Gastroesophageal sphincter (tissue), 4 donors: Measurements from ENCODE around the gene VPS18. TPM values are rescaled to one million over a fixed set of nuclear protein-coding genes. Genes with fewer than 3 reads are reported as not detected.

Experiments
- ATAC-seq: fragments of 150-250 bp; one replicate; pipeline ENCODE4 v1.9.1; 2016; ENCODE audit warnings: mild to moderate bottlenecking, moderate library complexity
- H3K27ac ChIP-seq, 4 donors: fragments of 200-600 bp; sonication (generic) in 3 of 4; 1 replicate in 3 of 4; 2 replicates in 1 of 4; pipeline ENCODE4 v1.5.1; 2016 to 2019
- H3K27me3 ChIP-seq: fragments of 200-600 bp; sonication (generic); one replicate; pipeline ENCODE4 v1.5.1; 2019
- H3K36me3 ChIP-seq, 2 donors: fragments of 200-600 bp; sonication (generic); one replicate each; pipeline ENCODE4 v1.5.1; 2019; ENCODE audit warnings: control low read depth in 1 of 2
- H3K4me1 ChIP-seq, 3 donors: fragments of 200-600 bp; sonication (generic); 1 replicate in 2 of 3; 2 replicates in 1 of 3; pipeline ENCODE4 v1.5.1; 2016 to 2019; ENCODE audit warnings: control low read depth in 2 of 3
- H3K4me3 ChIP-seq, 2 donors: fragments of 200-600 bp; sonication (generic); one replicate each; pipeline ENCODE4 v1.5.1; 2019; ENCODE audit warnings: mild to moderate bottlenecking in 1 of 2, moderate library complexity in 1 of 2
- H3K9me3 ChIP-seq, 3 donors: fragments of 200-600 bp; sonication (generic); one replicate each; pipeline ENCODE4 v1.5.1; 2017 to 2019; ENCODE audit warnings: control low read depth in 2 of 3
- EP300 ChIP-seq: sonication (generic); formaldehyde crosslinking; IDR thresholded peaks from one replicate; pipeline ENCODE4 v1.6.1; 2017; ENCODE audit warnings: antibody characterized with exemption, mild to moderate bottlenecking
- POLR2A ChIP-seq, 2 donors: fragments of 450-650 bp; IDR thresholded peaks; one replicate each; pipeline ENCODE4 v1.6.1; 2017; ENCODE audit warnings: antibody characterized with exemption in 2 of 2, mild to moderate bottlenecking in 2 of 2, moderate library complexity in 1 of 2
- POLR2AphosphoS5 ChIP-seq: sonication (generic); formaldehyde crosslinking; IDR thresholded peaks from one replicate; pipeline ENCODE4 v1.6.1; 2017; ENCODE audit warnings: antibody characterized with exemption
- WGBS, 2 donors: methylation state at CpG; one replicate each; pipeline ENCODE4 v1.1.5; 2018; ENCODE audit warnings: low coverage in 1 of 2; 5-methylcytosine and 5-hydroxymethylcytosine counted together
- total RNA-seq, 4 donors: library from RNA; depleted of rRNA; stranded (reverse); fragments of >200 nt; gene quantifications; one replicate each; pipeline ENCODE4 v1.1.0, GENCODE V29; 2016
- TF ChIP-seq, protein P1 (sequence below), 4 experiments: fragments of 200-600 bp in 2 of 4; fragments of 450-650 bp in 2 of 4; sonication (generic) in 1 of 4; IDR thresholded peaks; one replicate each; pipeline ENCODE4 v1.5.1; 2017 to 2019; ENCODE audit warnings: antibody characterized with exemption in 4 of 4, mild to moderate bottlenecking in 2 of 4, moderate library complexity in 2 of 4

VPS18 gene
- total RNA-seq, 4 donors from 2014 or later: 24.6 to 36.3 (median 29.9) TPM

DNA sequence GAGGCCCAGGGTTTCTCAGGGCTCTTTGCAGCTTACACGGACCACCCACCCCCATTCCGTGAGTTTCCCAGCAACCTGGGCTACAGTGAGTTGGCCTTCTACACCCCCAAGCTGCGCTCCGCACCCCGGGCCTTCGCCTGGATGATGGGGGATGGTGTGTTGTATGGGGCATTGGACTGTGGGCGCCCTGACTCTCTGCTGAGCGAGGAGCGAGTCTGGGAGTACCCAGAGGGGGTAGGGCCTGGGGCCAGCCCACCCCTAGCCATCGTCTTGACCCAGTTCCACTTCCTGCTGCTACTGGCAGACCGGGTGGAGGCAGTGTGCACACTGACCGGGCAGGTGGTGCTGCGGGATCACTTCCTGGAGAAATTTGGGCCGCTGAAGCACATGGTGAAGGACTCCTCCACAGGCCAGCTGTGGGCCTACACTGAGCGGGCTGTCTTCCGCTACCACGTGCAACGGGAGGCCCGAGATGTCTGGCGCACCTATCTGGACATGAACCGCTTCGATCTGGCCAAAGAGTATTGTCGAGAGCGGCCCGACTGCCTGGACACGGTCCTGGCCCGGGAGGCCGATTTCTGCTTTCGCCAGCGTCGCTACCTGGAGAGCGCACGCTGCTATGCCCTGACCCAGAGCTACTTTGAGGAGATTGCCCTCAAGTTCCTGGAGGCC is 5.4 kb downstream of the VPS18 start:
- H3K27ac ChIP-seq: no peak overlapping the region
- WGBS, 2 donors: no CpG with 5 or more reads among the region's 33 CpGs
- no peak for ATAC-seq
- H3K36me3 ChIP-seq: peaks cover 0 to 78% of the 10 kb centered on the region in 2 donors
- TF ChIP-seq EP300 (no peak), POLR2AphosphoS5 (no peak), POLR2A (IDR thresholded peaks at IDR 0.05) (no peak)
- TF ChIP-seq, protein P1, sequence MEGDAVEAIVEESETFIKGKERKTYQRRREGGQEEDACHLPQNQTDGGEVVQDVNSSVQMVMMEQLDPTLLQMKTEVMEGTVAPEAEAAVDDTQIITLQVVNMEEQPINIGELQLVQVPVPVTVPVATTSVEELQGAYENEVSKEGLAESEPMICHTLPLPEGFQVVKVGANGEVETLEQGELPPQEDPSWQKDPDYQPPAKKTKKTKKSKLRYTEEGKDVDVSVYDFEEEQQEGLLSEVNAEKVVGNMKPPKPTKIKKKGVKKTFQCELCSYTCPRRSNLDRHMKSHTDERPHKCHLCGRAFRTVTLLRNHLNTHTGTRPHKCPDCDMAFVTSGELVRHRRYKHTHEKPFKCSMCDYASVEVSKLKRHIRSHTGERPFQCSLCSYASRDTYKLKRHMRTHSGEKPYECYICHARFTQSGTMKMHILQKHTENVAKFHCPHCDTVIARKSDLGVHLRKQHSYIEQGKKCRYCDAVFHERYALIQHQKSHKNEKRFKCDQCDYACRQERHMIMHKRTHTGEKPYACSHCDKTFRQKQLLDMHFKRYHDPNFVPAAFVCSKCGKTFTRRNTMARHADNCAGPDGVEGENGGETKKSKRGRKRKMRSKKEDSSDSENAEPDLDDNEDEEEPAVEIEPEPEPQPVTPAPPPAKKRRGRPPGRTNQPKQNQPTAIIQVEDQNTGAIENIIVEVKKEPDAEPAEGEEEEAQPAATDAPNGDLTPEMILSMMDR (IDR thresholded peaks at IDR 0.05): no peak
- H3K4me1 ChIP-seq: peaks cover 0 to 73% (median 11%) of the 10 kb centered on the region in 3 donors
- no peaks in the 10 kb centered on the region for H3K9me3 ChIP-seq
- H3K27me3 ChIP-seq: no peaks in the 10 kb centered on the region
- no peak overlapping the region for H3K4me3 ChIP-seq

DNA sequence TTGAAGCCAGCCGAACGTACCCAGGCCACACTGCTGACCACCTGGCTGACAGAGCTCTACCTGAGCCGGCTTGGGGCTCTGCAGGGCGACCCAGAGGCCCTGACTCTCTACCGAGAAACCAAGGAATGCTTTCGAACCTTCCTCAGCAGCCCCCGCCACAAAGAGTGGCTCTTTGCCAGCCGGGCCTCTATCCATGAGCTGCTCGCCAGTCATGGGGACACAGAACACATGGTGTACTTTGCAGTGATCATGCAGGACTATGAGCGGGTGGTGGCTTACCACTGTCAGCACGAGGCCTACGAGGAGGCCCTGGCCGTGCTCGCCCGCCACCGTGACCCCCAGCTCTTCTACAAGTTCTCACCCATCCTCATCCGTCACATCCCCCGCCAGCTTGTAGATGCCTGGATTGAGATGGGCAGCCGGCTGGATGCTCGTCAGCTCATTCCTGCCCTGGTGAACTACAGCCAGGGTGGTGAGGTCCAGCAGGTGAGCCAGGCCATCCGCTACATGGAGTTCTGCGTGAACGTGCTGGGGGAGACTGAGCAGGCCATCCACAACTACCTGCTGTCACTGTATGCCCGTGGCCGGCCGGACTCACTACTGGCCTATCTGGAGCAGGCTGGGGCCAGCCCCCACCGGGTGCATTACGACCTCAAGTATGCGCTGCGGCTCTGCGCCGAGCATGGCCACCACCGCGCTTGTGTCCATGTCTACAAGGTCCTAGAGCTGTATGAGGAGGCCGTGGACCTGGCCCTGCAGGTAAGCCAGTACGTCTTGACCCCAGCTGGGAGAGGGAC is 6.2 kb downstream of the VPS18 start:
- Histone ChIP-seq H3K36me3 (peaks cover 0 to 78% of the 10 kb centered on the region in 2 donors), H3K27me3 (no peaks in the 10 kb centered on the region), H3K9me3 (no peaks in the 10 kb centered on the region), H3K4me3 (no peak overlapping the region), H3K4me1 (peaks cover 0 to 73% (median 8%) of the 10 kb centered on the region in 3 donors), H3K27ac (no peak overlapping the region)
- no peak for ATAC-seq
- TF ChIP-seq, protein P1 (IDR thresholded peaks at IDR 0.05): no peak
- TF ChIP-seq EP300 (no peak), POLR2A (IDR thresholded peaks at IDR 0.05) (no peak), POLR2AphosphoS5 (no peak)
- 83 to 100% methylated on average over 1 to 2 of the region's 36 CpGs for WGBS, 2 donors

DNA sequence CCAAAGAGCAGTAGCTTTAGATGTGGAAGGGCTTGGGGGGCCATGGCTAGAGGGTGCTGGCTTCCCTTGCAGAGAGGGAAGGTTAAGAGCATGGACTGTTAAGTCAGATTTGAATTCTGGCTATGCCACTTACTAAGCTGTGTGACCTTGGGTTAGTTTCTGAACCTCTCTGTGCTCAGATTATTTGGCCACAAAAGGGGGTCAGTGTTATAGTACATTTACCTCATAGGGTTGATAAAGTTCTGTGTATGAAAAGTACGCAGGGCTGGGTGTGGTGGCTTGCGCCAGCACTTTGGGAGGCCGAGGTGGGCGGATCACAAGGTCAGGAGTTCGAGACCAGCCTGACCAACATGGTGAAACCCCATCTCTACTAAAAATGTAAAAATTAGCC is 6.8 kb downstream of the VPS18 start:
- H3K4me1 ChIP-seq: peaks cover 0 to 73% (median 10%) of the 10 kb centered on the region in 3 donors
- no peak overlapping the region for H3K4me3 ChIP-seq
- H3K9me3 ChIP-seq: no peaks in the 10 kb centered on the region
- no peaks in the 10 kb centered on the region for H3K27me3 ChIP-seq
- no peak for TF ChIP-seq POLR2A (IDR thresholded peaks at IDR 0.05)
- H3K36me3 ChIP-seq: peaks cover 0 to 75% of the 10 kb centered on the region in 2 donors
- 73 to 92% methylated on average over 2 to 5 of the region's 5 CpGs for WGBS, 2 donors
- no peak overlapping the region for H3K27ac ChIP-seq
- no peak for ATAC-seq

DNA sequence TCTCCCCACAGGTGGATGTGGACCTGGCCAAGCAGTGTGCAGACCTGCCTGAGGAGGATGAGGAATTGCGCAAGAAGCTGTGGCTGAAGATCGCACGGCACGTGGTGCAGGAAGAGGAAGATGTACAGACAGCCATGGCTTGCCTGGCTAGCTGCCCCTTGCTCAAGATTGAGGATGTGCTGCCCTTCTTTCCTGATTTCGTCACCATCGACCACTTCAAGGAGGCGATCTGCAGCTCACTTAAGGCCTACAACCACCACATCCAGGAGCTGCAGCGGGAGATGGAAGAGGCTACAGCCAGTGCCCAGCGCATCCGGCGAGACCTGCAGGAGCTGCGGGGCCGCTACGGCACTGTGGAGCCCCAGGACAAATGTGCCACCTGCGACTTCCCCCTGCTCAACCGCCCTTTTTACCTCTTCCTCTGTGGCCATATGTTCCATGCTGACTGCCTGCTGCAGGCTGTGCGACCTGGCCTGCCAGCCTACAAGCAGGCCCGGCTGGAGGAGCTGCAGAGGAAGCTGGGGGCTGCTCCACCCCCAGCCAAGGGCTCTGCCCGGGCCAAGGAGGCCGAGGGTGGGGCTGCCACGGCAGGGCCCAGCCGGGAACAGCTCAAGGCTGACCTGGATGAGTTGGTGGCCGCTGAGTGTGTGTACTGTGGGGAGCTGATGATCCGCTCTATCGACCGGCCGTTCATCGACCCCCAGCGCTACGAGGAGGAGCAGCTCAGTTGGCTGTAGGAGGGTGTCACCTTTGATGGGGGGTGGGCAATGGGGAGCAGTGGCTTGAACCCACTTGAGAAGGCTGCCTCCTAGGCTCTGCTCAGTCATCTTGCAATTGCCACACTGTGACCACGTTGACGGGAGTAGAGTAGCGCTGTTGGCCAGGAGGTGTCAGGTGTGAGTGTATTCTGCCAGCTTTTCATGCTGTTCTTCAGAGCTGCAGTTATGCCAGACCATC is 8.6 kb downstream of the VPS18 start:
- no peak for ATAC-seq
- peaks cover 0 to 59% of the 10 kb centered on the region in 2 donors for H3K36me3 ChIP-seq
- peaks cover 0 to 80% (median 21%) of the 10 kb centered on the region in 3 donors for H3K4me1 ChIP-seq

DNA sequence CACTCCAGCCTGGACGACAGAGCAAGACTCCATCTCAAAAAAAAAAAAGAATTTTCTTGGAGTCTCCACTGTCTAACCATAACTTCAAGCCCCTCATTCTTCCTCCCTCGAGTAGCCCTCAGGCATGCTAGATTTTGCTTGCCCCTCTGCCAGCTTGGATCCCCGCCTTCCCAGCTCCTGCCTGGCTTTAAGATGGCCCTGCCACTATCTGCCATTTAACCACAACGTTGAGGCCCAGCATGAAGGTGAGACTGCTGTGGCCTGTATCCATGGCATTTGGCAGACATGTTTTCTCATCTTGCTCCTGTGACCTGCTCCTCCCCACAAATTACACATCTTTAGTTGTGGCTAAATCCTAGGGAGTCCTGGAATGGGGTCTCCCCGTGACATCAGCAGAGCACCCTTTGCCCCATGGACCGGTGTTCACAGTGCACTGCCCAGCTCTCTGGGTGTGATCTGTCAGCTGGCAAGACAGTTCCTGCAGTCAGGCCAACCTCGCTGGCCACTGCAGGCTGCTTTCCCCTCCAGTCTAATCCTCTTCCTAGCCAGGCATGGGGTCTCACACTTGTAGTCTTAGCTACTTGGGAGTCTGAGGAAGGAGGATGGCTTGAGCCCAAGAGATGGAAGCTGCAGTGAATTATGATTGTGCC is 10.4 kb downstream of the VPS18 start:
- H3K27ac ChIP-seq: peak overlapping the region in 3 of 4 donors; percentile 12 to 91 (median 18)
- no peak for ATAC-seq
- WGBS, 2 donors: 54 to 58% methylated on average over 3 to 7 of the region's 7 CpGs

More for the DNA sequence above, 8.6 kb downstream of the VPS18 start:
- Histone ChIP-seq H3K4me3 (no peak overlapping the region), H3K27ac (peak overlapping the region in 2 of 4 donors; percentile 12 to 91), H3K9me3 (no peaks in the 10 kb centered on the region), H3K27me3 (no peaks in the 10 kb centered on the region)
- TF ChIP-seq POLR2AphosphoS5: no peak
- 78 to 92% methylated on average over 5 to 6 of the region's 33 CpGs for WGBS, 2 donors

More for the DNA sequence above, 10.4 kb downstream of the VPS18 start:
- Histone ChIP-seq H3K4me1 (peaks cover 0 to 81% (median 21%) of the 10 kb centered on the region in 3 donors), H3K27me3 (no peaks in the 10 kb centered on the region), H3K9me3 (no peaks in the 10 kb centered on the region), H3K36me3 (peaks cover 0 to 41% of the 10 kb centered on the region in 2 donors), H3K4me3 (no peak overlapping the region)
- TF ChIP-seq POLR2A (IDR thresholded peaks at IDR 0.05) (no peak), EP300 (no peak), POLR2AphosphoS5 (no peak)
- TF ChIP-seq, protein P1 (IDR thresholded peaks at IDR 0.05): no peak
